ENCODE data around the gene RALY.
"Not testable (repeated sequence)": the region's sequence is repeated elsewhere in the genome, so short reads cannot be mapped to it uniquely, and the experiment has no call there.

Gene RALY

GRCh38 chr20:34015401-34016335 lies 22.0 kb downstream of the RALY start:
- DNase-seq (ENCODE audit: low read depth): no peak

GRCh38 chr20:34016736-34017135 lies 23.0 kb downstream of the RALY start:
- no peak for DNase-seq (ENCODE audit: low read depth)

GRCh38 chr20:34017610-34018009 lies 23.9 kb downstream of the RALY start:
- DNase-seq (ENCODE audit: low read depth): no peak

GRCh38 chr20:34018166-34018565 lies 24.5 kb downstream of the RALY start:
- DNase-seq (ENCODE audit: low read depth): no peak

GRCh38 chr20:34022151-34022838 lies 28.6 kb downstream of the RALY start:
- DNase-seq (ENCODE audit: low read depth): no peak

GRCh38 chr20:34022839-34023234 lies 29.1 kb downstream of the RALY start:
- DNase-seq (ENCODE audit: low read depth): no peak

- no peak for DNase-seq (ENCODE audit: low read depth)
Measured at GRCh38 chr20:34023937-34024722, 30.4 kb downstream of the RALY start.

- DNase-seq (ENCODE audit: low read depth): no peak
Measured at GRCh38 chr20:34024723-34025351, 31.1 kb downstream of the RALY start.

- DNase-seq (ENCODE audit: low read depth): not testable (repeated sequence)
Measured at GRCh38 chr20:34028013-34028412, 34.3 kb downstream of the RALY start.

- no peak for DNase-seq (ENCODE audit: low read depth)
Measured at GRCh38 chr20:34029415-34029814, 35.7 kb downstream of the RALY start.

- DNase-seq (ENCODE audit: low read depth): no peak
Measured at GRCh38 chr20:34030456-34030855, 36.7 kb downstream of the RALY start.

- no peak for DNase-seq (ENCODE audit: low read depth)
Measured at GRCh38 chr20:34033903-34034302, 40.2 kb downstream of the RALY start.

GRCh38 chr20:34037121-34037520 lies 43.4 kb downstream of the RALY start:
- peak; percentile 48 for DNase-seq (ENCODE audit: low read depth)

- DNase-seq (ENCODE audit: low read depth): no peak
Measured at GRCh38 chr20:34037767-34038166, 44.1 kb downstream of the RALY start.

- DNase-seq (ENCODE audit: low read depth): no peak
Measured at GRCh38 chr20:34040300-34040995, 46.7 kb downstream of the RALY start.

GRCh38 chr20:34041226-34041625 lies 47.5 kb downstream of the RALY start:
- no peak for DNase-seq (ENCODE audit: low read depth)

- no peak for DNase-seq (ENCODE audit: low read depth)
Measured at GRCh38 chr20:34042262-34042661, 48.6 kb downstream of the RALY start.

GRCh38 chr20:34043025-34043424 lies 49.3 kb downstream of the RALY start:
- no peak for DNase-seq (ENCODE audit: low read depth)

- DNase-seq (ENCODE audit: low read depth): no peak
Measured at GRCh38 chr20:34045294-34045693, 51.6 kb downstream of the RALY start.

- DNase-seq (ENCODE audit: low read depth): no peak
Measured at GRCh38 chr20:34045930-34046725, 52.4 kb downstream of the RALY start.
